ENCODE results near the gene RPE.

The RPE gene

GRCh38 chr2:210003359-210003758 lies 921 bp downstream of the RPE start:
- DNase-seq = peak; percentile 79

DNA sequence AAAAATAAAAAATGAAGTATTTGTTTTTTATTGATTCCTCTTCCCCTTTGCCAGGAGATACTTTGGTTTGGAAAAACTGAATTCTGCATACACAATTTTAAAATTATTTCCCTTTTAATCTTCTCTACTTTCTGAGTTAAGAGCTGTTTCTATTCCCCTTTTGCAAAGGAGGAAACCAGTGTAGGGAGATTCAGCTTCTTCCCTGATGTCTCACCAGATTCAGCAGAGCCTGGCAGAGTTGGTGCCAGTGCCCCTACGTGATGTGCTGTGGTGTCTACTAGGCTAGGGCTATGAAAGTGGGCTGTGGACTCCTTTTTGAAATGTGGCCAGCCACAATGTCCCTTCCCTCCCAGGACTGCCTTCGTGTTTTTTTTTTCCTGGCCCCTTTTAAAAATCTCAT lies 2.4 kb downstream of the RPE start:
- peak; percentile 66 for DNase-seq

DNA sequence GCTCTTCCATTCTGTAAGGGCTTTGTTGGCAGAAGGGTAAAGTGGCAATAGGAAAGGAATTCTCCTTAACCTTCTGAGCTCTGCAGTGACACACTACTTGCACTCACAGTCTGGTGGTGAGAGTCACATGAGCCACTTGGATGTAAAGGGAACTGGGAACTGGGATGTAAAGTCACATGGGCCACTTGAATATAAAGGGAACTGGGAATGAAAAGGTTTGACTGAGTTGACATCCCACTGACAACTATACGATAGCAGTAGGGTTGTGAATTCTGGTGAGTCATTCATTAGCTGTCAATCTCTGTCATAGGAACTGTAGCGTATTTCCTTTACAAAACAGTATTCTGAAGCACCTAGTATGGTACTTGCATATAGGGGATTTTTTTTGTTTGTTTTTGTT lies 5.5 kb downstream of the RPE start:
- peak; percentile 75 for DNase-seq

DNA sequence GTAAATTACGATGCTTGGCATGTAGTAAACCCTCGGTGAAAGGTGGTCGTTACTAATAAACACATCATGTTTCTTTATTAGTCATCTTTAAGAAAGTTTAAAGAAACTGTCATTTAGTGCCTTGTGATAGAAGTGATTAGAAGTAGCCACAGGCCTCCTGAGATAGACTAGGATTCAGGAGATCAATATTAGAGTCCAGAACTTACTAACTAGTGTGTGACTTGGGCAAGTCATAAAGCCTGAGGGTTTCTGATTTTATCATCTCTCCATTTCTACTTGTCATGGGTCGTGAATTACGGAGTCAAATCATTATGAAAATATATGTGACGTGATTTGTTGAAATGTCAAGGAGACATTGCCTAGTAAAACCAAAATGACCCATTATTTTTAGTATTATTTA lies 6.7 kb downstream of the RPE start:
- DNase-seq = no peak

DNA sequence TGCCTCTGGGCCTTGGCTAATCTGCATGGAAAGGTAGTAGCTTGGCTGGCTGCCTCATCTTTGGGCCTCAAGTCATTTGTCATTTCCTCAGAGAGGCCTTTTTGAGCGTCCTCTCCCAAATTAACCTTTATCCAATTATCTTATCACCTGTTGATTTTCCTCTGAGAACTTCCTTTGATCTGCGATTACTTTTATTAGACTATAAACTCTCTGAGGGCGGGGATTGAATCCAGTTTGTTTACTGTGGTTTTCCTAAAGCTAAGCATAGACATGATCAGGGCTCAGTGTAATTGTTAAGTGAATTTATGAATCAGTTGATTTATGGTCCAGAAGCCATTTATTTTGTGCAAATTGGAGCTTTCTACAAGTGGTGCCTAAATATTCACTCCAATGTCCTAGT lies 7.5 kb downstream of the RPE start:
- no peak for DNase-seq

DNA sequence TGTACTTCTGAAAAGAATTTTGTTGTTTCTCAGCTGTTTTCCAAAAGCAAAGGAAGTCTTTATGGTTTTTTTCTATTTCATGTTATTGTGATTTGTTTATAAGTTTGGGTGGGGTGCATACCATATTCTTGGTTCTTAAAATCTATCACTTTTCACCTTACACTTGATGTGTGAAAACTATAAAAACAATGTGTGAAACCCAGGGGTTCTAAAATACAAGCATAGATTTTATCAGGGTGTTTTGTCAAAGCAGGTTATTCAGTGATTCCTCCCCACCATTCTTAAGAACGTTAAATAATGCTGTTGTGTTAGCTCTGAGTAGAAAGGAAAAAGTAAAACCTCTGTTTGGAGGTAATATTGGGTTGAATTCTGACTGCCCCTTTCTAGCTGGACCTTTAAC lies 17.7 kb downstream of the RPE start:
- DNase-seq = no peak

DNA sequence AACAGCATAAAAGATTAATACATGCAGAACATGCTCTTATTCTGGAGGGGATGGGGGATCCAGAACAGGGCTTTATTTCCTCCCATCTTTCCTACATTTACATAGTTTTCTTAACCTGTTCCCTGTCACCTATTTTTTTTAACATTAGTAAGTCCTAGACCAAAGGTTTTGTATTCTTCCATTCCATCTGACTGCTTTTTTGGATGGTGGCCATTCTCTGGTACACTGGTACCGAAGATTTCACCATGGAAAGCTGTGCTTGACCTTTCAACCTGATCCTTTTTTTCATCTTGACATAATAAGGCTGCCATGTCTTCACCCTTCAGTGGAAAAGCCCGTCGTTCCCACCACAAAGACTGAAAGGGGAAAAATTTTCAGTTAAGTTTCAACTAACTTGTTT lies 20.4 kb downstream of the RPE start:
- DNase-seq = no peak

- no peak for DNase-seq
Measured at GRCh38 chr2:210027608-210028007, 25.2 kb downstream of the RPE start.

DNA sequence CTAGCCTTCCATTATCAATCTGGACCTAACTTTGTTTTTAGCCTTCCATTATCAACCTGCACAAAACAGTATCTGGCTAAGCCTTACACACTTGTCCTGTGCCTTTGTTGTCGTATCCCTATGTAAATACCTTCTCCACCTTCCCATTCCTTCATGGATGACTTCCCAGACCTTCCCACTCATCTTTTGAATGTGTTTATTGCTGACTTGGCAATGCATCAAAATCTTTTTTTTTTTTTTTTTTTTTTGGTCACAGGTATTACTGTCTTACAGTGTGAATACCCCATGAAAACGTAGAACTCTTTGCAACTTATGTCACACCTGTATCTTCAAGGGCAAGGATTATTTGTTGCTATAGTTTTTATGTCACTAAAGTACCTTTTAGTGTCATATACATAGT lies 25.7 kb downstream of the RPE start:
- DNase-seq = no peak

DNA sequence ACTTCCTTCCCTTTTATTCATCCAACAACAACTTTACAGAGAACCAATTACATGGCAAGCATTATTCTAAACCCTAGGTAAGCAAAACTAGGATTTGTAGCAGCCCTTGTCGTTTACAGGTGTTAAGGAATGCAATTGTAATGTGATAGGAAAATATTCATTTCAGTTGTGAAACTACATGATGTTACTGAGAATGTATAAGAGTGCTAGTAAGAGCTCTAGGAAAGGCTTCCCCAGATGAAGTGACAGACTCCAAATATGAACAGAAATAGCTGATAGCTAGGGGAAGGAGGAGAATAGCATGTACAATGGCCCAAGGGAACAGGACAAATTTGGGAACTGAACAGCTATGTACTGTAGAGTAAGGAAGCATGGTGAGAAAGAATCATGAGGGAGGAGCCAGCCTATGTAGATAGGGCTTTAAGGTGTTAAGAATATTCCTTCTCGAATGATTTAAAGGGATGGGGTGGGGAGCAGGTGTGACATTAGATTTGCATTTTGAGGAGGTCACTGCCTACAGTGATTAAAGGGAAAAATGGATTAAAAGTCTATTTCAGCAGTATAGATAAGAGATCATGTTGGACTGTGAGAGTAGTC lies 31.7 kb downstream of the RPE start:
- no peak for DNase-seq

- no peak for DNase-seq
Measured at GRCh38 chr2:210035679-210036078, 33.2 kb downstream of the RPE start.

DNA sequence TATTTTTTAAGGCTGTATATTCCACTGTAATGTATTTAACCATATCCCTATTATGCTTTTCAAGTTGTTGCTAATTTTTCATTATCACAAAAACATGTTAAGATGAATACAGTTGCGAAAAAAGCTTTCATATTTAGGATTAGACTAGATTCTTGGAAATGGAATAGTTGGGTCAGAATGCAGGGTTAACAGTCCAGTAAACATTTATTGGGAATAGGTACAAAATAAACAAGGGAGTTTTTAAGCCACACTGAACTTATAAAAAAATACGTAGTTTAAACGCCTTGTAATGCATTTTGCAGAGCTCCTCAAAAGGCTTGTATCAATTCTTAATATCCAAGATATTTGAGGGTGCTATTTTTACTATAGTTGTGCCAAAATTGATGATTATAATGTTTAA lies 35.6 kb downstream of the RPE start:
- no peak for DNase-seq

GRCh38 chr2:210046851-210047500 lies 44.5 kb downstream of the RPE start:
- DNase-seq = peak; percentile 72

DNA sequence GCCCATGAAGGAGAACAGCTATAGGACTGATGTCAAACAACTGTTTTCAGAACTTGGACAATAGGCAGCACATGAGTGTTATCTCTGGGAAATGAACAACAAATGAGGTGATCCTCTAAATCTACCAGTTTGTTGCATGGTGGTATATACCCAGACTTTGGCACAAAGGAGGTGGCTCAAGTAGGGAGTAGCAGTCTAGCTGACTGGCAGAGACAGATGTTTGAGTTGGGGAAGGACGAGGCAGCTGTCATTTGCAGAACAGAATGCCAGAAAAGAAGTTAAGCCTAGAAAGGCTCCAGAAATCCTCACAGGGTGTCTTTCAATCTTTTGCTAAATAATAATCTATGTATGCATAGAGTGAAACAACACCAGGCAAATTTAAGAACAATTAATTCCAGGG lies 47.4 kb downstream of the RPE start:
- DNase-seq = no peak

DNA sequence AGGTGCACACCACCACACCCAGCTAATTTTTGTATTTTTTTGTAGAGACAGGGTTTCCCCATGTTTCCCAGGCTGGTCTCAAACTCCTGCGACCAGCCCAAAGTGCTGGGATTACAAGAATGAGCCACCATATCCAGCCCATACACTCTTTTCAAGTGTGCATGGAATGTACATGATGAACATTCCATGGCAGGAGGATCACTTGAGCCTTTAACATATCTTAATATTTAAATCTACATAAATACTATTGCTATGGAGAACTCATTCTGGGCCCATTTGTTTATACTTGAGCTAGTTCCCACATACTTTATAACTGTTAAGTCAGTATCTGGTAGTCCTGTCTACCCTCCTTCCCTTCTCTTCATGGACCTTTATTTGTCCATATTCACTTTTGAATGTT lies 48.4 kb downstream of the RPE start:
- DNase-seq = no peak

GRCh38 chr2:210054696-210055095 lies 52.3 kb downstream of the RPE start:
- no peak for DNase-seq

DNA sequence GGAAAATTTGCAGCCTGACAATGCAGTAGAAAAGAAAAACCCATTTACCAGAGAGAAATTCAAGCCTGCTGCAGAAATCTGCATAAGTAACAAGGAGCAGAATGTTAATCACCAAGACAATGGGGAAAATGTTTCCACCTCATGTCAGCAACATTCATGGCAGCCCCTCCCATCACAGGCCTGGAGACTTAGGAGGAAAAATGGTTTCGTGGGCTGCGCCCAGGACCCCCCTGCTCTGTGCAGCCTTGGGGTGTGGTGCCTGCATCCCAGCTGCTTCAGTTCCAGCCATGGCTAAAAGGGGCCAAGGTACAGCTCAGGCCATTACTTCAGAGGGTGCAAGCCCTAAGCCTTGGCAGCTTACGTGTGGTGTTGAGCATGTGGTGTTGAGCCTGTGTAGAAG lies 53.4 kb downstream of the RPE start:
- no peak for DNase-seq

DNA sequence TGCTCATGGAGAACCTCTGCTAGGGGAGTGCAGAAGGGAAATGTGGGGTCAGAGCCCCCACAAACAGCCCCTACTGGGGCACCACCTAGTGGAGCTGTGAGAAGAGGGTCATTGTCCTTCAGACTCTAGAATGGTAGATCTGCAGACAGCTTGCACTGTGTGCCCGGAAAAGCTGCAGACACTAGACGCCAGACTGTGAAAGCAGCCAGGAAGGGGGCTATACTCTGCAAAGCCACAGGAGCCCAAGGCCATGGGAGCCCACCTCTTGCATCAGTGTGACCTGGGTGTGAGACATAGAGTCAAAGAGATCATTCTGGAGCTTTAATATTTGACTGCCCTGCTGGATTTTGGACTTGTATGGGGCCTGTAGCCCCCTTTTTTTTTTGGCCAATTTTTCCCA lies 60.9 kb downstream of the RPE start:
- DNase-seq = no peak
